GM23338 (cell line): Measurements from ENCODE around the gene RRAS2. TPM values are rescaled to one million over a fixed set of nuclear protein-coding genes. Genes with fewer than 3 reads are reported as not detected.

Source experiments
- ATAC-seq: fragments of 200-7000 bp; cut with Tn5 transposase; 3 replicates; pipeline ENCODE4 v1.9.1; 2020
- DNase-seq: peaks from one replicate; pipeline ENCODE4 v3.0.0-alpha.2; 2015; ENCODE audit warnings: low spot score
- H2AFZ ChIP-seq: fragments of 200-600 bp; sonication (generic); 2 replicates; pipeline ENCODE4 v1.8.0; 2016; ENCODE audit warnings: antibody characterized with exemption, mild to moderate bottlenecking, moderate library complexity
- H3F3A ChIP-seq: fragments of 200-600 bp; sonication (generic); replicated peaks from 2 replicates; pipeline ENCODE4 v1.8.0; 2017; ENCODE audit warnings: antibody characterized with exemption, mixed run types, low read depth
- H3K27ac ChIP-seq: fragments of 200-600 bp; sonication (generic); 2 replicates; pipeline ENCODE4 v1.6.1; 2016; ENCODE audit warnings: low read depth
- H3K27me3 ChIP-seq: fragments of 200-600 bp; sonication (generic); 2 replicates; pipeline ENCODE4 v1.8.0; 2016; ENCODE audit warnings: mild to moderate bottlenecking, mixed run types, moderate library complexity; ENCODE audit not compliant: insufficient read depth
- H3K36me3 ChIP-seq: fragments of 200-600 bp; sonication (generic); 2 replicates; pipeline ENCODE4 v1.8.0; 2016; ENCODE audit warnings: mild to moderate bottlenecking; ENCODE audit not compliant: insufficient read depth
- H3K4me1 ChIP-seq: fragments of 200-600 bp; sonication (generic); 2 replicates; pipeline ENCODE4 v1.8.0; 2016; ENCODE audit warnings: mild to moderate bottlenecking, moderate library complexity; ENCODE audit not compliant: insufficient read depth
- H3K4me2 ChIP-seq: fragments of 200-600 bp; sonication (generic); 2 replicates; pipeline ENCODE4 v1.7.1; 2017; ENCODE audit warnings: mixed run types
- H3K4me3 ChIP-seq: fragments of 200-600 bp; sonication (generic); 2 replicates; pipeline ENCODE4 v1.6.1; 2016; ENCODE audit warnings: mixed run types
- H3K79me2 ChIP-seq: fragments of 200-600 bp; sonication (generic); replicated peaks from 2 replicates; pipeline ENCODE4 v1.8.0; 2017; ENCODE audit warnings: mild to moderate bottlenecking; ENCODE audit not compliant: insufficient read depth
- H3K9me2 ChIP-seq: fragments of 200-600 bp; sonication (generic); 2 replicates; pipeline ENCODE4 v1.8.0; 2017; ENCODE audit not compliant: insufficient read depth
- H4K20me1 ChIP-seq: fragments of 200-600 bp; sonication (generic); replicated peaks from 2 replicates; pipeline ENCODE4 v1.8.0; 2017; ENCODE audit warnings: mild to moderate bottlenecking; ENCODE audit not compliant: insufficient read depth
- H3K27ac Mint-ChIP-seq: 2 replicates; pipeline ENCODE4 v1.8.0; 2020; ENCODE audit warnings: inconsistent platforms, mild to moderate bottlenecking, moderate library complexity, mixed read lengths
- H3K27me3 Mint-ChIP-seq: 3 replicates; pipeline ENCODE4 v1.8.0; 2022; ENCODE audit warnings: low read depth, mild to moderate bottlenecking, moderate library complexity, mixed read lengths, inconsistent platforms; ENCODE audit not compliant: insufficient read depth, poor library complexity
- H3K36me3 Mint-ChIP-seq: 3 replicates; pipeline ENCODE4 v1.8.0; 2021; ENCODE audit warnings: low read depth, mild to moderate bottlenecking, inconsistent platforms, moderate library complexity, mixed read lengths
- H3K4me1 Mint-ChIP-seq: 3 replicates; pipeline ENCODE4 v1.8.0; 2020; ENCODE audit warnings: mild to moderate bottlenecking, inconsistent platforms, mixed read lengths
- H3K4me3 Mint-ChIP-seq: 3 replicates; pipeline ENCODE4 v1.8.0; 2021; ENCODE audit warnings: moderate library complexity, mild to moderate bottlenecking, inconsistent platforms, mixed read lengths
- H3K9me3 Mint-ChIP-seq: 3 replicates; pipeline ENCODE4 v1.8.0; 2020; ENCODE audit warnings: moderate library complexity, mild to moderate bottlenecking, inconsistent platforms, mixed read lengths
- CREB1 ChIP-seq: fragments of 250-450 bp; sonication (Bioruptor Pico); IDR thresholded peaks from 2 replicates; pipeline ENCODE4 v1.5.0; 2020; ENCODE audit warnings: low read depth, mild to moderate bottlenecking, moderate library complexity
- CTCF ChIP-seq, 2 experiments: fragments of 200-600 bp in 1 of 2; sonication (generic) in 1 of 2; conservative IDR thresholded peaks; 2 replicates each; pipeline versions ENCODE4 v1.5.1 to v1.6.1; 2016 to 2017; ENCODE audit warnings: antibody characterized with exemption in 2 of 2, low read depth in 2 of 2, mild to moderate bottlenecking in 2 of 2, moderate library complexity in 1 of 2
- ETS1 ChIP-seq: IDR thresholded peaks from 2 replicates; pipeline ENCODE4 v1.6.1; 2016; ENCODE audit warnings: antibody characterized with exemption
- EZH2 ChIP-seq: fragments of 200-600 bp; sonication (generic); IDR thresholded peaks from one replicate; pipeline ENCODE4 v1.8.0; 2017; ENCODE audit warnings: antibody characterized with exemption, mild to moderate bottlenecking, low read depth; ENCODE audit not compliant: unreplicated experiment
- EZH2phosphoT487 ChIP-seq: fragments of 200-600 bp; sonication (generic); IDR thresholded peaks from one replicate; pipeline ENCODE4 v1.8.1; 2018; ENCODE audit warnings: antibody characterized with exemption; ENCODE audit not compliant: unreplicated experiment
- JUNB ChIP-seq: IDR thresholded peaks from one replicate; pipeline ENCODE4 v1.6.1; 2016; ENCODE audit warnings: antibody characterized with exemption; ENCODE audit not compliant: unreplicated experiment
- NANOG ChIP-seq: IDR thresholded peaks from 2 replicates; pipeline ENCODE4 v1.6.1; 2016; ENCODE audit warnings: antibody characterized with exemption, borderline replicate concordance
- POLR2AphosphoS5 ChIP-seq: IDR thresholded peaks from 2 replicates; pipeline ENCODE4 v1.6.1; 2016; ENCODE audit warnings: antibody characterized with exemption, low read depth
- REST ChIP-seq: IDR thresholded peaks from one replicate; pipeline ENCODE4 v1.6.1; 2018; ENCODE audit warnings: antibody characterized with exemption; ENCODE audit not compliant: unreplicated experiment
- STAT1 ChIP-seq: IDR thresholded peaks from one replicate; pipeline ENCODE4 v1.6.1; 2016; ENCODE audit warnings: antibody characterized with exemption; ENCODE audit not compliant: unreplicated experiment
- ZNF114 ChIP-seq: fragments of 250-450 bp; sonication (Bioruptor Pico); IDR thresholded peaks from 2 replicates; pipeline ENCODE4 v1.5.0; 2020; ENCODE audit warnings: mild to moderate bottlenecking, moderate library complexity
- ZNF331 ChIP-seq: fragments of 250-450 bp; sonication (Bioruptor Pico); IDR thresholded peaks from 2 replicates; pipeline ENCODE4 v1.5.0; 2020; ENCODE audit warnings: low read depth, mild to moderate bottlenecking, moderate library complexity
- ZNF462 ChIP-seq: fragments of 250-450 bp; sonication (Bioruptor Pico); IDR thresholded peaks from 2 replicates; pipeline ENCODE4 v1.5.0; 2020; ENCODE audit warnings: mild to moderate bottlenecking, moderate library complexity
- polyA plus RNA-seq: library from polyadenylated mRNA; unstranded; fragments of >200 nt; fragmentation: Nextera tagmentation; extraction: Ambion mirVana; gene quantifications from 2 replicates; pipeline ENCODE4 v1.2.1, GENCODE V29; 2016
- total RNA-seq: library from RNA; depleted of rRNA; stranded (reverse); fragments of >200 nt; shearing (Covaris generic); gene quantifications from 2 replicates; pipeline ENCODE4 v1.2.3, GENCODE V29; 2014

The RRAS2 gene
- total and polyA plus RNA-seq, 2 experiments from 2014 or later: 196 to 293 TPM

DNA sequence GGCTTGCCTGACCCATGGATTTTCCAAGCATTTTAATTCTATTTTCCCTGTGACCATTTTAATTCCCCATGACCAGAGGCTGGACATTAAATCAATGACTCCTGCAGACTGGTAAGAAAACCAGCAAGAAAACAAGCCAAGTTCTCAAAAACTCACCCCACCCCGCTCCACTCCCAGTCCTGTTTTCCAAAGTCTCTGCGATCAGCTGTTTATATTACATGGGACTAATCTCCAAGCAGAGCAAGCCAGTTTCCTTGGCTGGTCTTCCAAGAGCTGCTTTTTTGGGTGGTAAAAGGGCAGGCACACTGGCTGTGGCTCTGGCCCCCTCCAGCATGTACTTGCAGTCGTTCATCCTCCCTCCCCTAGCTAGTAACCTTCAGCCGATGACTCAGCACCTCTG is 97.9 kb downstream of the RRAS2 start:
- Histone ChIP-seq H3F3A (peaks cover 14% of the 10 kb centered on the region), H3K4me3 (no peak overlapping the region), H4K20me1 (peaks cover 5% of the 10 kb centered on the region; the same call in 1 of the 2 replicates), H3K9me2 (peaks cover 18% of the 10 kb centered on the region), H2AFZ (no peak overlapping the region), H3K36me3 (no peaks in the 10 kb centered on the region; the same call in 1 of the 2 replicates), H3K4me1 (no peaks in the 10 kb centered on the region), H3K27ac (no peak overlapping the region), H3K79me2 (no peaks in the 10 kb centered on the region), H3K4me2 (no peak overlapping the region), H3K27me3 (no peaks in the 10 kb centered on the region)
- Mint-ChIP-seq H3K36me3 (peaks cover 36% of the 10 kb centered on the region), H3K27me3 (peaks cover 27% of the 10 kb centered on the region), H3K4me1 (no peaks in the 10 kb centered on the region), H3K4me3 (no peak overlapping the region), H3K9me3 (peaks cover 36% of the 10 kb centered on the region), H3K27ac (0 out of 2 replicates have a peak overlapping the region, but pooled peaks have one; percentile 7)
- ATAC-seq: no peak
- DNase-seq: no peak
- no peak for TF ChIP-seq ZNF331 (CRISPR knock-in tag)
- TF ChIP-seq ZNF462 (CRISPR knock-in tag): no peak
- TF ChIP-seq CREB1 (CRISPR knock-in tag): no peak
- no peak for TF ChIP-seq EZH2phosphoT487
- no peak for TF ChIP-seq EZH2
- no peak for TF ChIP-seq STAT1
- TF ChIP-seq JUNB: no peak
- TF ChIP-seq CTCF (conservative IDR thresholded peaks at IDR 0.05; ENCODE audit: low read depth in 2 of 2): no peak
- TF ChIP-seq POLR2AphosphoS5: no peak
- TF ChIP-seq NANOG: no peak
- no peak for TF ChIP-seq REST
- no peak for TF ChIP-seq ETS1
- TF ChIP-seq ZNF114 (CRISPR knock-in tag): no peak
